ENCODE data around the gene ZNF337.
"Not testable (repeated sequence)": the region's sequence is repeated elsewhere in the genome, so short reads cannot be mapped to it uniquely, and the experiment has no call there.

ZNF337 gene

DNA sequence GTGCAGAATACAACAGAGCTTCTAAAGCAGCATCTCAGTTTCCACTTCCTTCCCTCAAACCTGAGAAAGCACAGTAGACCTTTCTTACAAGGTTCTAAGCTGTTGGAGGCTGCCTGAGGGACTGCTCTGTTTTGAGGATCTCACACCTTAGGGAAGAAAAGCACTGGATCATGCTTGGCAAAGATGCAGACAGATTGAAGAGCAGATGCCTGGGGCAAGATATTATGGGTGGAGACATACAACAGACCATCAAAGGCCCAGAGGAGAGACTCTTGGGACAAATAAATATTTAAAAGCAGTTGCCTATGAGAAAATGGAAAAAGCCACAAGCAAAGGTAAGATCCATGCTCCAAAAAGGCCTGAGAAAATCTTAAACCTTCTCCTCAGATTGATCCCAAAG, 6.2 kb downstream of the ZNF337 start:
- DNase-seq: no peak

DNA sequence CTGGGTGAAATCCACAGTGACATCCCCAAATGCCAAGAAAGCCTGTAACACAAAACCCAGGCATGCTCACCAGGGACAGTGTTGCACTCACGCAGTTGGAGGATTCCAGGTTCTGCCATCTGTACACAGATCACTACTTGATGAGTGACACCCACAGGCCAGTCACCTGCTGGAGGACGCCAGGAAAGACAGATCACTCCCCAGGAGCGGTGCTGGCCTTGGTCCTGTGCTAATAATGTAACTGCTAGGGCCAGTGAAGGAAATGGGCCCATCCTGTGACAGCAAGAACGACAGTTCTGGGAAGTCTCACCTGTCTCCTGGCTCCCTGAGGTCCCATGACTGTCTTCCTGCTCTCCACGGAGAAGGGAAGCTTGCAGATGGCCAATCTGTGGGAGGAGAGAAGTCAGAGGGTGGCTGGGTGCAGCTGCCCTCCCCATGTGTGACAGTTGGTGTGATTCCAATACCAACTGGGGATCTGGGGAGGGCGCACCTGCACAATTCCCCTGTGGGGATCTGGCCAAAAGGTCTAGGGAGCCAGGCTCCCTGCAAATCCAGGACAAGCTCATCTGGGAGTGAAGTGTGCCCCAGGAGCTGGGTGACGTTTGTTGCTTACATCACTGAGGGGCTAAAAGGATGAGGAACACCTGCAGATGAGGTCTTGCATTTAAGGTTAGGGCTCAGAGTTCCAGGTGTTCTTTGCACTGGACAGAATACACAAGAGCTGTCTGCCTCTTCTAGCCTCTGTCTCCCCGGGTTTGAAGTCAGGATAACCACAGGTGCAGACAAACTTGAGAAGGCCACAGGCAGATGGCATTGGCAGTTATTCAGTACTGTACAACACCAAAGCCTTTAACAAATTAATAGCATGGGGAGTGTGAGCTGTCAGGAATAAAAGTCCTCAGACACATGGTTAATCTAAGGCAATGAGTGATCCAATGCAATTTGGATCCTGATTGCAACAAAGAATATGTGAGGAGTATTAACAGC, 10.3 kb downstream of the ZNF337 start:
- DNase-seq: no peak

DNA sequence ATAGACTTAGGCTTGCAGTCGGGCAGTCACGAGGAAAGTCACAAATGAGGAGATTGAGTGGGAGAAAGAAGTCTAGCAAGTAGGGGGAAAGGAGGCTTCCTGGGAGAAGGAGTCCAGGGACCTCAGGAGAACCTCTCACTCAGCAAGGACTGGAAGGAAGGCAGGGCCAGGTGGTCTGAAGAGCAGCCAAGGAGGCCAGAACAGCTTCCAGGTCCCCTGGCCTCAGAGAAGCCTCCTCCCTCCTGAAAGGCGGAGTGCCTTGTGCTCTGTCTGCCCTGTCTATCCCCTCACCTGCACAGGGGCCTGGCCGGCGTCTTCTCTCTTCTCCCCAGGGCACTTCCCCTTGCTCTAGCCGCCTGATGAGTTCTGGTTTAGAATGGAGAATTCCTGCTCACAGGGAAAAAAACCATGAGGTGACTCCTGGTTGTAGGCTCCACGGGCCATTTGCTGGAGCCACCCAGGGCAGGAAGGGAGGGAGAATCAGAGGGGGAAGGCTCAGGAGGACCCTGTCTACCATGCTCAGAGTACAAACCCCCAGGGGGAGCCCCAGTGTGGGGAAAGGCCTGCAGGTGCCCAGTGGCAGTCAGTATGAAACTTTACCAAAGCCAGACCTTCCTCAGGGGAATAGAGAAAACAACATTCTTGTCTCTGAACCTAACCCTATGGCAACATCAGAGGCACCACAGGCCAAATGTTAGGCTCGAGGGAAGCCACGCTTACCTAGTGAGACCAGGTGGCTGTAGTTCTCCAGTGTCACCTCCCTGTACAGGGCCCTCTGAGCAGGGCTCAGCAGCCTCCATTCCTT, 11.2 kb downstream of the ZNF337 start:
- DNase-seq: no peak

DNA sequence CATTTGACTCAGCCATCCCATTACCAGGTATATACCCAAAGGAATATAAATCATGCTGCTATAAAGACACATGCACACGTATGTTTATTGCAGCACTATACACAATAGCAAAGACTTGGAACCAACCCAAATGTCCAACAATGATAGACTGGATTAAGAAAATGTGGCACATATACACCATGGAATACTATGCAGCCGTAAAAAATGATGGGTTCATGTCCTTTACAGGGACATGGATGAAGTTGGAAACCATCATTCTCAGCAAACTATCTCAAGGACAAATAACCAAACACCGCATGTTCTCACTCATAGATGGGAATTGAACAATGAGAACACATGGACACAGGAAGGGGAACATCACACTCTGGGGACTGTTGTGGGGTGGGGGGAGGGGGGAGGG, 12.8 kb downstream of the ZNF337 start:
- not testable (repeated sequence) for DNase-seq

DNA sequence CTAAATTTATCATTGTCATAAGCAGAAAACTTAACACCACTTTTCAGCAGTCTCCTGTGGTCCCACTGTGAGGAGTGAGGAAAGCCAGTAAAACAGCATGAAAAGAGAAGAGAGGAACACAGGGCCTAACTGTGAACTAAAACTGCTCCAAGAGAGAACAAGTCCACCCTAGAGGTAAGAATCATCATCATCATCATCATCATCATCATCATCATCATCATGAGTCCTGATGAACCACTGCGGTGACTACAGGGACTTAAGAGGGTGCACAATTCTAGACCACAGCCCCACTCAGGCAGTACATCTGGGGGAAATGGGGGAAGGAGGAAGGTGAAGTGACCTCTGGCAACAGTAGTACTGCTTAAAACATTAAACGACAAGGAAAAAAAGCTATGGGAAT, 13.6 kb downstream of the ZNF337 start:
- DNase-seq: no peak

DNA sequence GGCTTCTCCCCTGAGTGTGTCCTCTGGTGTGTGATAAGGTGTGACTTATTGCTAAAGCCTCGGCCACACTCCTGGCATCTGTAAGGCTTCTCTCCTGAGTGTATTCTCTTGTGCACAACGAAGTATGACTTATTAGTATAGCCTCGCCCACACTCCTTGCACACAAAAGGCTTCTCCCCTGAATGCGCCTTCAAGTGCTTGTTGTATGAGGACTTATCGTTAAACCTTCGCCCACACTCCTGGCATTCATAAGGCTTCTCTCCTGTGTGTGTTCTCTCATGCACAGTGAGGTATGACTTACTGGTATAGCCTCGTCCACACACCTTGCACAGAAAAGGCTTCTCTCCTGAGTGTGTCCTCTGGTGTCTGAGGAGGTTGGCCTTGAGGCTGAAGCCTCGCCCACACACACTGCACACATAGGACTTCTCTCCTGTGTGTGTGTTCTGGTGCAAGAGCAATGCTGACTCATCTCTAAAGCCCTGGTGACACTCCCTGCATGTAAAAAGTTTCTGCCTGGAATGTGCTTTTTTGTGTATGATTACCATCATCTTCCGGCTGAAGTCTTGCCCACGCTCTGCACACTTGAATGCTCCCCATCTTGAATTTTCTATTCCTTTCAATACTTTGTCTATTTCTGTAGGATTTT, 20.4 kb downstream of the ZNF337 start:
- DNase-seq: no peak

DNA sequence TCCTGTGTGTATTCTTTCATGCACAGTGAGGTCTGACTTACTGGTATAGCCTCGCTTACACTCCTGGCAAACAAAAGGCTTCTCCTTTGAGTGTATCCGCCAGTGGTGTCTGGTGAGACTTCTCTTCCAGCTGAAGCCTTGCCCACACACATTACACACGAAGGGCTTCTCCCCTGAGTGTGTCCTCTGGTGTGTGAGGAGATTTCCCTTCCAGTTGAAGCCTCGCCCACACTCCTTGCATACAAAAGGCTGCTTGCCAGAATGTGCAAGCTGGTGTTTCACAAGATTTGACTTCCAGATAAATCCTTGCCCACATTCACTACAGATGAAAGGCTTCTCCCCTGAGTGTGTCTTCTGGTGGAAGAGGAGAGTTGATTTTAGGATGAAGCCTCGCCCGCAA, 21.5 kb downstream of the ZNF337 start:
- DNase-seq: no peak

DNA sequence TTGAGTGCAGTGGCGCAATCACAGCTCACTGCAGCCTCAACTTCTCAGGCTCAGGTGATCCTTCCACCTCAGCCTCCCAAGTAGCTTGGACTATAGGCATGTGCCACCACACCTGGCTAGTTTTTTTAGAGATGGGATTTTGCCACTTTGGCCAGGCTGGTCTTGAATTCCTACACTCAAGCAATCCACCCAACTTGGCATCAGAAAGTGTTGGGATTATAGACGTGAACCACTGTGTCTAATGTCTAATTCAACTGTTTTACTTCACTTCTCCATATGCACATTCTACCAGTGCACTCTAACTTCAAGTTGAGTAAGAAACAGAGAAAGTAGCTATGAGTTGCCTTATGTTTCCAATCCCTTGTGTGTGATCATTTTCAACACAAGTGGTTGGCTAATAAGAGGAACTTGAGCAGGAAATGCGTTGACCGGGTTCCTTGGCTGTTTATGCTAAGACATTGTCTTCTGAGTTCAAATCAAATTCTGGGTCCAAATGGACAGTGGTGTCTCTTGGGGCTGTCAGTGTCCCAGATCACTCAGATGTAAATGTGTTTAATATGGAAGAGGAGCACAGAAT, 23.9 kb downstream of the ZNF337 start:
- DNase-seq: no peak

DNA sequence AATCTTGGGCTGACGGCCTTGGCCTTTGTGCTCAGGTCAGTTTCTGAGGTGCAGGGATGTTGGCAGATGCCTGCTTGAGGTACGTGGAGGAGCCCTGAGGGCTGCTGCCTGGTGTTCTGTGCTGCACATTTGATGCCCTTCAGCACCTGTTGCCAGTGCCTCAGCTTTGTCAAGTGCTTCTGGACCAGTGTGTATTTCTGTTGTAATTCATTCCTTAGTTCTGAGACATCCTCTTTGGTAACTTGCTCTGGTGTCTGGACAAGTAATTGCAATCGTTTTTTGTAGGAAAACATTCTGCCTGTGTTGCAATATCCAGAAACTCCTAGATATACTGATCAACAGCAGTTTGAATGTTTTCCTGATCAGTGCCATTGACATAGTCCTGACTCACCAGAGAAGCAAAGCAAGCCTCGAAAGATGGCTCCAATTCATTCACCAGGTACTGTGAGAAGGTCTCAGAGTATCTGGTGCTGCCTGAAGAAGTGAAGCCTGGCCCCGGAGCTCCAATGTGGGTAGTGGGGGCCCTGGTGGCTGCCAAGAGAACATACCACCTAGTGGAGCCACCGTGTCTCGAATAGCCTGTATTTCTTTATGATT, 26.7 kb downstream of the ZNF337 start:
- DNase-seq: no peak

DNA sequence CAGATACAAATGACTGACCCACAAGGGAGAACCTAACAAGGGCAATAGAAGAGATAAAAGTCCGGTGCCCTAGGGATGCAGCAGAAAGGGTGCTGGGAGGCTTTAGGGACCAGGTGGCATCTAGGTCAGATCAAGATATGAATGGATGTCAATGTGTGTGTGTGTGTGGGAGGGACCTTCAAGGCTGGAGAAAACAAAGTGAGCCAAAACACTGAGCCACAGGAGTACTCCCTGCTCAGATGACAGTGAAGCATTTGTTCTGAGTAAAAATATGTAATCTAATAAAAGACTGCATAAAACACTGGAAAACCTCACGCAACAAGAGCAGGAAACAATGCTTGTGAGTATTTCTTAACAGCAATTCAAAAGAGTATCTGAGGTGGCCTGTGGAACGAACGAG, 28.2 kb downstream of the ZNF337 start:
- no peak for DNase-seq

DNA sequence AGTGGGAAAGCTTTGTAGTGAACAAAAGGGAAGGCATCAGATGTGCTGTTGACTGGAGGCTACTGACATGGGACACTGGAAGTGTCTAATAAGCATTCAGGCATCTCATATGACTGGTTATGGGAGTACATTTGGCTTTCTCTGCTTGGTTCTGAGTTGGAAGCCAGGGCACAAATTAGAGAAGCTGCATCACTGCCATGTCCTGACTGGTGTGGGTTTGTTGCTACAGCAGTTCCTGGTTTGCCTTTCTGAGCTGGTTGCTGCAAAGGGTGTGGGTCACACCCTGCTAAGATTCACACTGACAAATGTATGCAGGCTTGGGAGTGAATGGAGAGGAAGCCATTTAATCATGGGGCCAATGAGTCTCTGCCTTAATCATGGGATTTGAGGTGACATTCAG, 36.7 kb downstream of the ZNF337 start:
- DNase-seq: no peak

DNA sequence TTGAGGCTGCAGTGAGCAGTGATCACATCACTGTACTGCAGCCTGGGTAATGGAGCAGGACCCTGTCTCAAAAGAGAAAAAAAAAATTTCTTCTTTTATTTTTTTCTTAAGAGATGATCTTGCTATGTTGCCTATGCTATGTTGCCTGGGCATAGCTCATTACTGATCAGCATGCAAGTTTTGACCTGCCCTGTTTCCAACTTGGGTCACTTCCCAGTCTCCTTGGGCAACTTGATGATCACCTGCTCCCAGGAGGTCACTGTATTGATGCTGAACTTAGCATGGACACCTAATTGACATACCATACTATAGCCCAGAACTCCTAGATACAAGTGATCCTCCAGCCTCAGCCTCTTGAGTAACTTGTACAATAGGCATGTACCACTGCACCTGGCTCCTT, 42.2 kb downstream of the ZNF337 start:
- no peak for DNase-seq

DNA sequence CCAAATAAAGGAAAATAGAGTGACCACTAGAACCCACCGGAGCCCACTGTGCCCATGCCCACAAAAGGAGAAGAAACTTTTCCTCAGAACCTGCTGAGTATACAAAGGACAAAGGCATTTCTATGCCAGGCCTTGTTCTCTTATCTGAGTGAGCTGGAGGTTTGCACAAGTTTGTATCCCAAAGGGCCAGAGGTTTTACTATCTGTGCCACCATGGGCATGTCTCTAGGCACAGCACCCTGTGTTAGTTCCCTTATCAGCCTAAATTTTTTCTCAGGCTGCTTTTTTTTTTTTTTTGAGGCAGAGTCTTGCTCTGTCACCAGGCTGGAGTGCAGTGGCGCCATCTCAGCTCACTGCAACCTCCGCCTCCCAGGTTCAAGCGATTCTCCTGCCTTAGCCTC, 43.8 kb downstream of the ZNF337 start:
- DNase-seq: not testable (repeated sequence)

DNA sequence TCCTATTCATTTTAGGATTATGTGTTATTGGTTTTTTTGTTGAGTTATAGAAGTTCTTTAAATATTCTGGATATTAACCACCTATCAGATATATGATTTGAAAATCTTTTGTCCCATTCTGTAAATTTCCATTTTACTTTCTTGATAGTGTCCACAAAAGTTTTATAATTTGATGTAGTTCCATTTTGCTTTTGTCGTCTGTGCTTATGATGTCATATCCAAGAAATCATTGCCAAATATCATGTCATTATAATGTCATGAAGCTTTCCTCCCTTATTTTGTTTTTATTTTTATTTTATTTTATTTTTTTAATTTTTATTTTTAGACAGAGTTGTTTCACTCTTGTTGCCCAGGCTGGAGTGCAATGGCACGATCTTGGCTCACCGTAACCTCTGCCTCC, 51.8 kb downstream of the ZNF337 start:
- DNase-seq: no peak

DNA sequence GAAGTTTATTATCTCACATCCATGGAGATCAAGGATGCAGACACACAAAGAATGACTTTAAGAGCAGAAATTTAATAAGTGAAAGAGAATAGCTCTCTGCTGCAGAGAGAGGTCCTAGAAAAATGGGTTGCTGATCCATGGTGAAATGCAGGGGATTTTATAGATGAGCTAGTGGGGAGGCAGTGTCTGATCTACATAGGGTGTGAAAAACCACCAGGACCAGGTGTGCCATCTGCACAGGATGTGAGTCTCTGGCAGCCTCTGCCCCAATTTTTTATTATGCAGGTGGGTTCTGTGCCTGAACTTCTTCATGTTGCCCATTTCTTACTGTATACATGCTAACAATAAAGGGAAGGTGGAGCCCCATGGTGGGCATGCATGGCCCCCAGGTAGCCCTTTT, 52.9 kb downstream of the ZNF337 start:
- no peak for DNase-seq

DNA sequence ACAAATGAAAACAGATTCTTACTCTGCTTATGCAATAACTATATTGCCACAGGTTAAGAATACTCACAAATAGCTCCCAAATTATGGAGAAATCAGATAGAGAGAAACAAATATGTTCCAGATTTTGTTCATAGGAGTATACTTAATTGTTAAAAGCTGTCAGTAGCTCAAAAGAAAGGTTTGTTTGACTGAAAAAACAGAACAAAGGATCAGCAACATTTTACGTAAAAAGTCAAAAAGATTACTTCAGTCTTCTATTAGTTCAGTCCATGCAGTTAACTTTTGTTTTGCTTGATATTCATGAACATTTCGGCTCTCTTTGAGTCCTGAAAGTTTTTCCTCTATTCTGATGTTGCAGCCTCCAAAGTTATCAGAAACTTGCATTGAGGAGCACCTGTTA, 59.4 kb downstream of the ZNF337 start:
- DNase-seq: no peak

DNA sequence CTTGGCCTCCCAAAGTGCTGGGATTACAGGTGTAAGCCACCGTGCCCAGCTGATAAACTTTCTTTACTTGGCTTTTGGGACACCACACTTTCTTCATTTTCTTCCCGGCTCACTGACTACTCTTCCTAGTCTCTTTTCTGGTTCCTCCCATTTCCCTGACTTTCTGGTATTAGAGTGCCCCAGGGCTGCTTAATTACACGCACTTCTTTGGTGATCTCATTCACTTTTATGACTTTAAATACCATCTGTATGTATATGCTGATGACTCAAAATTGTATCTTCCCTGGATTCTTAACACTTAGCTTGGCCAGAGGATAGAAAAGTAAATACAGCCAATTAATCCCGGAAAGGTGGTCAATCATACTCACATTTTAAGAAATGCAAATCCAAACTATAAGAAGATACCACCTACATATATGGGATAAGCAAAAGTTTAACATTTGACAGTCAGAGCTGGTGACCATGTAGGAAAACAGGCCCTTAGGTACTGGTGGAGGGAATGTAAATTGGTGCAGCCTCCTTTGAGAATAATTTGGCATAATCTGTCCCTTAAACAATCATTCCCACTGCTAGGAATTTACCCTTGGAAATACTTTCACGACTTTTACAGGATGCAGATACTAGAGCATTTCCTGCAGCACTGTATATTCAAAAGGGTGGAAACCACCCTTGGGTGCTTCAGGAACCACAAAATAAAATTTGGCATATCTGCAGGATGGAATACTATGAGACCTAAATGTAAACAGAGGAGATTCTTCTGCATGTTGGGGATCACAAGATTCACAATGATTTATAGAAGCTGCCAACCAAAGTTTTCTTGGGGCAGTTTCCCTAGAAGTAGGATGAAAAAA, 63.5 kb downstream of the ZNF337 start:
- no peak for DNase-seq

DNA sequence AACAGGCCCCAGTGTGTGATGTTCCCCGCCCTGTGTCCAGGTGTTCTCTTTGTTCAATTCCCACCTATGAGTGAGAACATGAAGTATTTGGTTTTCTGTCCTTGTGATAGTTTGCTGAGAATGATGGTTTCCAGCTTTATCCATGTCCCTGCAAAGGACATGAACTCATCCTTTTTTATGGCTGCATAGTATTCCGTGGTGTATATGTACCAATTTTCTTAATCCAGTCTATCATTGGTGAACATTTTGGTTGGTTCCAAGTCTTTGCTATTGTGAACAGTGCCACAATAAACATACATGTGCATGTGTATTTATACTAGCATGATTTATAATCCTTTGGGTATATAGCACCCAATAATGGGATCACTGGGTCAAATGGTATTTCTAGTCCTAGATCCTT, 66.0 kb downstream of the ZNF337 start:
- DNase-seq: not testable (repeated sequence)

DNA sequence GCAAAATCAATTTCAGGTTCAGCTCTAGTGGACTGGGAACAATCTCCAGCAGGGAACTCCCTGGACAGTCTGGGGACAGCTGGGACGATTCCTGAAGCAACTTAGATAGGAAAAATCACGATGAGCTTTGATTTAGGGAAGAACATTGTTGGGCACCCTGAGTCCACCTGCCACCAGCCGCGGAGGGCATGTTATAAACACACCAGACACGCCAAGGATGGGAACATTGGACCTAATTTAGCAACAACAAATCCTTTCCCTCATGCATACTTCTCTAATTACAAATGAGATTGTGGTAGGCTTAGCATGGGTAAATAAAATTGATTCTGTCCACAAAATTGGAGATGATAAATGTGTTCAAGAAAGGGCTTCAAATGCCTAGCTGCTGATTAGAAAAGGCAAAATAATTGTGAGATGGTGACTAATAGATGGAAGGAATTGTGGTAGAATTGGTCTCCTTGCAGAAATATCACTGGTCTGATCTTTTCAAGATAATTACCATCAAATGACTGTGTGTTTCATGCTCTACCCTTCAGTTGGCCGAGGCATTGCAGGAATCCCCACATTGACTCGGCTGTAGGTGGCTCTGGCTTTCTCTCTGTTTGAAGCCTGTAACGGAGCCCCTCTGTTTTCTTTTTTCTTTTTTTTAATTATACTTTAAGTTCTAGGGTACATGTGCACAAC, 66.7 kb downstream of the ZNF337 start:
- no peak for DNase-seq

DNA sequence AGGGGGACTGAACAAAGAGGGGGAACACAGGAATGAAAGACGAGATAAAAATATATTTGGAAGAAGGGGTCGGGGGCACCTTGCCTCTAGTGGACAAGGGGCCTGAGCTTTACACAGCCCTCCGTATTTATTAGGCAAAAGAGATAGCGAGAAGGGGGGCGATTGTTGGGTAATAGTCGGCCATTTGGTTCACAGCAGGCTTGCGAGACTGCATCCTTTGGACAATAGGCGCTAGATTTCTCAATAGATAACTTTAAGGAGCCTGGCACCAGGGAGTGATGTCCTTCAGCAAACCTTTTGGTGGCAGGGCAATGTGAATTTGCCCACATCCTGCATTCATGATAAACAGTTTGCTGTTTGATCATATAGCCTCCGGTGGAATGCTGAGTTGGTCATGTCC, 69.9 kb downstream of the ZNF337 start:
- no peak for DNase-seq

DNA sequence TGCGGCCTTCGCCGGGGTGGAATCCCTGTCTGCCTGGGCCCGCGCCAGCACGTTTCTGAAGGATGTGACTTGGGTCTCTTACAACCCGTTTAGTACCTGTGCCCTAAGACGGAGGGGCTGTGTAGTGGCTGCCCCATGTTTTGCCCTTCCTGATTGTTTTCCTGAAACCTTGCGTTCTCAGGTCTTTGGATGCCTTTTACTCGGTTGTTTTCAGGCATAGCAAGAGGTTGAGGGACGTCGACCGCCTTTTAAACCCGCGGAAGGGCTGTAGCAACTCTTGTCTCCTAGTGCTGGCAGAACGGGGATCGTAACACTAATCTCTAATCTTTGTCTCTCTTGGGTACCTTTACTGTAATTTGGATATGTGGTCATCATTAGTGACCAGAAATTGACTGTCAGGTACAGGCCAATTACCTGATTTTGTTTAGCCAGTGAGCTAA, 72.1 kb downstream of the ZNF337 start:
- DNase-seq: no peak

Data from hippocampal formation (tissue), 2 donors.